Stimulated activated CD8-positive, alpha-beta memory T cell treated with anti-CD3 and anti-CD28 coated beads, Interleukin-12 subunit alpha, Interleukin-12 subunit beta, amount 100 ng/mL, for 24 hours (primary cell): ENCODE data around the gene ITPRIPL1.

Source experiments
- DNase-seq: peaks from one replicate; pipeline ENCODE4 v3.0.0-alpha.2; 2020; ENCODE audit errors: extremely low read depth

The ITPRIPL1 gene

DNA sequence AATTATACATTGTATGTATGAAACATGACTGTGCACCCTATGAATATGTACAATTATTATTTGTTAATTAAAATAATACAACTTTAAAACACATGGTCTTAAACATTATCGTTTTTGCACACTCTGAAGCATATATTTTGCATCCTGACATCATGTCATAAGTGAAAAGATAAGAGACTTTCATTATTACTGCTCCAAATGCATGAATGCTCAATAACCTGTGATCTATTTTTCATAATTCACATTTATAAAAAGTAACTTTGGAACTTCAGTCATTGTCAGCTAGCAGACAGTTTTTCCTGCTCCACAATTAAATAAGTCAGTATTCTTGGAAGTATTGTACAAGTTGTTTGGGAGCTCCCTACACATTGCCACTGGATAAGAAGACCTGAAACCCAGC lies 1.3 kb upstream of the ITPRIPL1 start:
- no peak for DNase-seq

DNA sequence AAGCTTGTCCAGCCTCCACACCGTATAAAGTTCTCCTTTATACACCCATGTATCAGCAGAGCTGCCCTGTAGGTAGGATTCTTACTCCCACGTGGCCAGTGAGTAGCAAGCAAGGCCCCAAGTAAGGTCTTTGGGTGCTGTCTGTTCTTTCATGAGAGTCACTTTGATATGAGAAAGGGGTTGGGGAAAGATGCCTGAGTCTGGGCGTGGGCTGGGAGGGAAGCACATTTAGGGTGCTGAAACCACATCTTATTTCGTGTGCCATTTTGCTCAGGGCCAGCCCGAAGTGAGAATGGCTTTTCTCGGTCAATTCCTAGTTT lies 436 bp upstream of the ITPRIPL1 start:
- no peak for DNase-seq

DNA sequence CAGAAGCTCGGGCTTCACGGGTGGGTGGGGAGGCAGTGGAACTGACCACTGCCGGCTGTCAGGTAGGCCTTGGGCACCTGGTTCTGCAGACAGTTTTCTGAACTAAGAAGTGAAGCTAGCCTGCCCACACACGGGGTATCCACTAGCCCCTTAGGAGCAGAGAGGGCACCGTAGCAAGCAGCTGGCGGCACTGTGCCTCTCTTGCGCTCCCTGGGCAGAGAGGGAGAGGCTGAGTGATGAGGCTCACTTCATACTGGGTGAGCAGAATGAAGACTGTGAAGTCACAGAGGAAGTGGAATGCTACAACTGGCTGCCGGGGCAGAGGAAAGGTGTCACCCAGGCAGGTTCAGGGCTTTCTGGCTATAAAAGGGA lies 753 bp downstream of the ITPRIPL1 start:
- DNase-seq: no peak

DNA sequence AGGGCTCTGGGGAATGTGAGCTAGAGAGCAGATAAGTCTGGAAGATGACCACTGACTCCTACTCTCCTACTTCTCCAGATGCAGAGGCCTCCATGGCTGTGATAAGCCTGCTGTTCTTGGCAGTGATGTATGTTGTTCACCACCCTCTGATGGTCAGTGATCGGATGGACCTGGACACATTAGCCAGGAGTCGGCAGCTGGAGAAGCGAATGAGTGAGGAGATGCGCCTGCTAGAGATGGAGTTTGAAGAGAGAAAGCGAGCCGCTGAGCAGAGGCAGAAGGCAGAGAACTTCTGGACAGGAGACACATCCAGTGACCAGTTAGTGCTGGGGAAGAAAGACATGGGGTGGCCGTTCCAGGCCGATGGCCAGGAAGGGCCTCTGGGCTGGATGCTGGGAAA lies 1.4 kb downstream of the ITPRIPL1 start:
- no peak for DNase-seq

DNA sequence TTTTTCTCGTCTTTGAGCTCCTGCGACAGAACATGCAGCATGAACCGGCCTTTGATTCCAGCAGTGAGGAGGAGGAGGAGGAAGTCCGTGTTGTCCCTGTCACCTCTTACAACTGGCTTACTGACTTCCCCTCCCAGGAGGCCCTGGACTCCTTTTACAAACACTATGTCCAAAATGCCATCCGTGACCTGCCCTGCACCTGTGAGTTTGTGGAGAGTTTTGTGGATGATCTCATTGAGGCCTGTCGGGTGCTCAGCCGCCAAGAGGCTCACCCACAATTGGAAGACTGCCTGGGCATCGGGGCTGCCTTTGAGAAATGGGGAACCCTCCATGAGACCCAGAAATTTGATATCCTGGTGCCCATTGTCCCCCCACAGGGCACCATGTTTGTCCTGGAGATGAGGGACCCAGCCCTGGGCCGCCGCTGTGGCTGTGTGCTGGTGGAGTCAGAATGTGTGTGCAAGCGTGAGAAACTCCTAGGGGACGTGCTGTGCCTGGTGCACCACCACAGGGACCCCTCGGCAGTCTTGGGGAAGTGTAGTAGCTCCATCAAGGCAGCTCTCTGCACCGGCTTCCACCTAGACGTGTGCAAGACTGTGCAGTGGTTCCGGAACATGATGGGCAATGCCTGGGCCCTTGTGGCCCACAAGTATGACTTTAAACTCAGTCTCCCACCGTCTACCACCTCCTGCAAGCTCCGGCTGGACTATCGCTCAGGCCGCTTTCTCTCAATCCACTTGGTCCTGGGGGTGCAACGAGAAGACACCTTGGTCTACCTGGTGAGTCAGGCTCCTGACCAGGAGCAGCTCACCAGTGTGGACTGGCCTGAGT lies 2.1 kb downstream of the ITPRIPL1 start:
- DNase-seq: no peak

DNA sequence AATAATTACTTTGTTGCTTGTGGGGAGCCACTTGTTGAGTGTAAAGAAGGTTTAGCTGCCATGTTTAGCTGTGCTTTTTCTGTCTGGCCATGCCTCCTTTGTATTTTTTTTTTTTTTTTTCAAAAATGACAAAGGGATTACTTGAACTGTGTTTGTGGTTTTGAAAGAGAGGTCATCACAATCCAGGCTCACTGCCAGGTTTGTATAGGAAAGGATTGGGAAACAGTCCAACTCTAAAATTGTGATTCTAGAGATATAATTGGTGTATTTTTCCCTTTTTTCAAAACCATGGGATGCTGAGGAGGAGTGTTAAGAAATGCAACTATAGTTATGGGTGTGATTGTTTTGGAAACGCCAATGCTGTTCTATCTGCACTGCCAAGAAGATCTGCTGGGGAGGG lies 4.3 kb downstream of the ITPRIPL1 start:
- DNase-seq: no peak

DNA sequence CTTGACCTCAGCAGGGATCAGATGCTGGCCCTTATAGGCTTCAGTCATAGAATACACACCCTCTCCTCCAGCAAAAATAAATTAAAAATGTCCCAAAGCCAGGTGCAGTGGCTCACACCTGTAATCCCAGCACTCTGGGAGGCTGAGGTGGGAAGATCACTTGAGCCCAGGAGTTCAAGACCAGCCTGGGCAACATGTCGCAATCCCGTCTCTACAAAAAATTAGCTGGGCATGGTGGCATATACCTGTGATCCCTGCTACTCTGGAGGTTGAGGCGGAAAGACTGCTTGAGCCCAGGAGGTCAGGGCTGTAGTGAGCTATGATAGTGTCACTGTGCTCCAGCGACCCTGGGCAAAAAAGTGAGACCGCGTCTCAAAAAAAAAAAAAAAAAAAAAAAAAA lies 4.8 kb downstream of the ITPRIPL1 start:
- no peak for DNase-seq

DNA sequence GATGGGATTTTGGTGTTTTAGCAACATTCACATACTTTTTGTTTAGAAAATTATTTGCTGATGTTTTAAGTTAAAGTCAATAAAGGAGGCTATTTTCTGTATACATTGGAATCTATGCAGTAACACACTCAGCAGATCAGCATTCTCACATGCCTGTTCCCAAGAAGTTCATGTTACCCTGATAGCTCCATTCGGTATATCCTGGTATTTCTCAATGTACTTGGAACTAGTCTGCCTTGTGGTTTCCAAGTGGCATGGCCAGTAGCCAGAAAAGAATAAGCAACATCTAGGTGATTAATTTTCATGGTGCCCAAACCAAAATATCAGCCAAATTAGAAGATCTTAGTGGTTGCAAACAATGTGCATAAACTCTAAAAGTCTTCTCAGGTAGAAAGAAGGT lies 5.3 kb downstream of the ITPRIPL1 start:
- no peak for DNase-seq

DNA sequence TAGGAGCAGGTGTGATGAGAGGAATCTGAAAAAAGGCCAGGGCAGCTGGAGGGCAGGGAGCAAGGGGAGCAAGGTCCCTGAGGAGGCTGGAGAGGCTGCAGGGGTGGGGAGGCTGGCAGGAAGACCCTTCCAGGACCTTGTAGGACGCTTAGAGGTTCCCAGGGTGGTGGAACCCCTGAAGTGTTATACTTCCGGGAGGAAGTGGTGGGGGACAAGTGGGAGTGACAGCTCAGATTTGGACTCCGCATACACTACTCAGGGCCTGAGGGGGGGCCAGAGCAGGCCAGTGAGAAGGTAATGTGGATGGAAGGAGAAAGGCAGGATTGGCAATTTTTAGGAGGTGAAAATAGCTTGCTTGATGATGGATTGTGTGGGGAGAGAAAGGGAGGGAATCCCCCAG lies 8.6 kb downstream of the ITPRIPL1 start:
- no peak for DNase-seq

DNA sequence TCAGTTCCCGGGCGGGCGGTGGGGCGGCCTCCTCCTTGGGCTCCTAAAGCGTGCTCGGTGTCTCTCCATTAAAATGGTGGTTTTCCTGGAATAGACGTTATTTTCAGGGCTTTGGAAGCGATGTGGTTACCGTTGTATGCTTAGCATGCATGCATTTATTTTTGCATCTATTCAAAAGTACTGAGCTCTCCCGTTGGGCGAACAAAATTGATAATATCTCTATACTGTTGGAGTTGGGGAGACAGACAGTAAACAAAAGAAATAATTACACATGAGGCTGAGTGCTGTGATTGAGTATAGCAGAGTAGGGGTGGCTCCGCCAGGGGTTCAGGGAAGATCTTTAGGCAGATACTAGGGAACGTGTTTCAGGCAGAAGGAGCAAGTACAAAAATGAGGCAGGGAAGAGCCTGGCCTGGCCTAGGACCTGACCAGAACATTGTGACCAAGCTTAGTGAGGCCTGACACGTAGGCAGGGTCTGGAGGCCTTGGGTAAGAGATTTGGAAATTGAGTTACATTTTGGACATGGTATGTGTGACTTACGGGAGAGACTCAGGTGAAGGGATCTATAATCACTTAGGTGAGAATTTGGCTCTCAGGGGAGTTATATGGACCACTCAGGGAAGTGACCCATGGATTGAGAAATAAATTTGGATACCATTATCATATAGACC lies 11.1 kb downstream of the ITPRIPL1 start:
- no peak for DNase-seq

DNA sequence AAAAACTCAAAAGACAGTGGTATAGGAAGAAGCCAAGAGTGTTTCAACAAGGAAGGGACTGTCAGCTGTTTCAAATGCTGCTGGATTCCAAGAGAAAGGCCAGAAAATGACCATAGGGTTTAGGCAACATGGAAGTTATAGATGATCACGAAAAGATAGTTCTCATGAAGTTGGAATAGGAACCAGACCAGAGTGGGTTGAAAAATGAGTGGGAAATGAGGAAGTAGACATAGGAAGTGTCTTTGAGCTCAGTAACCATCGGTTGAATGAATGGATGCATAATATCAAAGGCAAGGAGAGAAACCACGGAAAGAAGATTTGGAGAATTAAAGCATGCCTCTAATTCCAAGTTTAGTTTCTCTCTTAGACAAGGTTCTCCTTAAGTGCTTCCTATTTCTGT lies 11.8 kb downstream of the ITPRIPL1 start:
- no peak for DNase-seq

DNA sequence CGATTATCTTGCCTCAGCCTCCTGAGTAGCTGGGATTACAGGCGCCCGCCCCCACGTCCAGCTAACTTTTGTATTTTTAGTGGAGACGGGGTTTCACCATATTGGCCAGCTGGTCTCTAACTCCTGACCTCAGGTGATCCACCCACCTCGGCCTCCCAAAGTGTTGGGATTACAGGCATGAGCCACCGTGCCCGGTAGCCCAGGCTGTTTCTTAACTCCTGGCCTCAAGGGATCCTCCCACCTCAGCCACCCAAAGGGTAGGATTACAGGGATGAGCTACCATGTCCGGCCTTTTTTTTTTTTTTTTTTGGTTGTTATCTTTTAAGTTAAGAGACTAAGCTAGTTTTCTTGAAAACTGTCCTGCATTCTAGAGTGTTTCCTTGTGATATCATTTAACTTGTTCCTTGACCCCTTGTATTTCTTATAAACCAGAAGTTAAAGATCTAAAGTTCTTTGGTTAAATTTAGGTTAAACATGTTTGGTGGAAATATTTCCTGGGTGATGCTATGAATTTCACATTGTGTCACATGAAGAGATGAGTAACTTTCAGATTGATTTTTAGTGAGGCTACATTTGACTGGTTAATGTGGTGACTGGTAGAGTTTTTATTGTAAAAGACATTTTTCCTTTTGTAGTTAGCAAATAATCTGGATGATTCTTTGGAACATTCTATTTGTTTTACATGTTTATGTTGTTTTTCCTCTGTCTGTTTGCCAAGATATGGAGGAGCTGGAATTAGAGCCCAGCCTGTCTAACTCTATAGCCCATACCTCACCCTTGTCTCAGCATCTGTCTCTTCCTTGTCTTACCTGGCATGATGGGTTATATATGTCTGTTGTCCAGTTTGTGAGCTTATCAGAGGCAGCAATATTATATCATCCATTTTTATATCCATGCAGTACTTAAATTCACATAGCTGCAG lies 15.6 kb downstream of the ITPRIPL1 start:
- no peak for DNase-seq

DNA sequence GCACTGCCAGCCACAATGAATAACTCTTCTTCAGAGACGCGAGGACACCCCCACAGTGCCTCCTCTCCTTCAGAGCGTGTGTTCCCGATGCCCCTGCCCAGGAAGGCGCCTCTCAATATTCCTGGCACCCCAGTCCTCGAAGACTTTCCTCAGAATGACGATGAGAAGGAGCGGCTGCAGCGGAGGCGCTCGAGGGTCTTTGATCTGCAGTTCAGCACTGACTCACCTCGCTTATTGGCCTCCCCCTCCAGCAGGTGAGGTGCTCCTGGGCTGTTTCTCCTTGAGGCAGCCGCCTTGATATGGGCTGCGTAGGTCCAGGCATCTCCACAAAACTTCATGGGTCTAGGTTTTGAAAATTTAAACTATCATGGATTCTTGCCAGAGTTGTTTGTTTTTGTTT lies 16.5 kb downstream of the ITPRIPL1 start:
- no peak for DNase-seq

DNA sequence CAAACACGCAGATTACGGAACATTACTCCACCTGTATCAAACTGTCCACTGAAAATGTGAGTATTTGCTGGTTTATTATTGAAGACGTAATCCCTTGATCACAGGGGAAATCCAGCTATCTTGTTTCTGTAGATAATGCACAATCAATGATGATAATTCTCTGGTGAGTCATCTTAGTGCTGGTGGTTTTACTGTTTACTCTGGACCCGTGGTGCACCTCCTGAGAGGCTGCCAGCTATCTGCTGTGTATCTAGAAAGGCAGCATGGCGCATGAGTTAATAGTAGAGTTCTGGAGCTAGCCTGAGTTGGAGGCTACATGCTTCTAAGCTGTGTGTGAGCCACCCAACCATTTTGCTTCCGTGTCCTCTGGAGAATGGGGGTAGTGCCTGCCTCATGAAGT lies 17.0 kb downstream of the ITPRIPL1 start:
- no peak for DNase-seq

DNA sequence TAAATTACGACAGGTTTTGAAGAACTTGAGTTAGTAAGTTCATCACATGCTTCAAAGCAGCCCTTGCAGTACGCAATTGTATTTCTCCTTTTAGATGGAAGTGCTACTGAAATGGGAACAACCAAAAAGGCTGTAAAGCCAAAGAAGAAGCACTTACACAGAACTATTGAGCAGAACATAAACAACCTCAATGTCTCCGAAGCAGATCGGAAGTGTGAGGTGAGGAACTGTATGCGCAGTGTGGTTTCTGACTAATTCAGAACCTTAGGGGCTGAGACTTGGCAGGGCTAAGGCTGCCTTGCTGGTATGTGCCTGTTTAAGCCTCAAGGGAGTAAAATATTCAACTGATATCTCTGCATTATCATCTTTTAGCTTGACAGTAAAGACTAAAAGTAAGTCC lies 18.9 kb downstream of the ITPRIPL1 start:
- no peak for DNase-seq

DNA sequence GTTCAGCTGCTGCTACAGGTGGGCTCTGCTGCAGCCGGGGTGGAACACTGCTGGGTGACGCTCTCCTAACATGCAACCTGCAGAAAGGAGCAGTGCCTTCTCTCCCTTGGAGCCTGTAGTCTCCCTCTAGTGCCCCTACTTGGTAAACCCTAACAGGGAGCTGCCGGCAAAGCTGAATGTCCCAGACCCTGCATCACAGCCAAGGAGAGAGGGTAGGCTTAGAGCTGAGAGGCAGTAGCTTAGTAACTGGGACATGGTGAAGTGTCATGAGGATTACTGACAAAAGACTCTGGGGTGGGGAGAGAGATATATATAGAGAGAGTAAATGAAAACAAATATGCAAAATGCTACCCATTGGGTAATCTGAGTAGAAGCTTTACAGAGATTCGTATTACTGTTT lies 20.3 kb downstream of the ITPRIPL1 start:
- DNase-seq: no peak

DNA sequence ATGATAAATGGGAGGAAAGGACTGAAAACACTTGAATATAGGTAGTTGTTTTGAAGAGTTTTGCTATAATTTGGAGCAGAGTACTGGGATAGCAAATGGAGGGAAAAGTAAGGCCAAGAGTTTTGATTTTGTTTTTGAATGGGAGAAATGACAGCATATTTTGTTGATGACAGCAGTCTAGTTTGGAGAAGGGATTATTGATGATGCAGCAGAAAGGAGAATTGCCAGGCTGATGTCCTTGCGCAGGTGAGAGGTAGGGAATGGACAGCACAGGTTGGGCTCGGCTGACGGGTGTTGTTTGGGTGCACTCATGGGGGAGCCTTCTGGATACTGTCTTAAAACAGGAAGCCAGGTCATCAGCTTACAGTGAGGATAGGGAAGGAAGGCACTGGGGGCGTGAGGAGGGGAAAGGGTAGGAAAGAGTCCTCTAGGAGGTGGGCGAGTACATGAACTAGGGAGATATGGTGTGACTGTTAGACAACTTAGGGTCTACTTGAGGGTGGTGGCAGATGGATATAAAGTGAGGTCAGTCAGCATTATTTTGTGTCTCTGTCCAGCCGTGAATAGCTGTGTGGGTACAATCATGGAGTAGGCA lies 20.8 kb downstream of the ITPRIPL1 start:
- DNase-seq: no peak

DNA sequence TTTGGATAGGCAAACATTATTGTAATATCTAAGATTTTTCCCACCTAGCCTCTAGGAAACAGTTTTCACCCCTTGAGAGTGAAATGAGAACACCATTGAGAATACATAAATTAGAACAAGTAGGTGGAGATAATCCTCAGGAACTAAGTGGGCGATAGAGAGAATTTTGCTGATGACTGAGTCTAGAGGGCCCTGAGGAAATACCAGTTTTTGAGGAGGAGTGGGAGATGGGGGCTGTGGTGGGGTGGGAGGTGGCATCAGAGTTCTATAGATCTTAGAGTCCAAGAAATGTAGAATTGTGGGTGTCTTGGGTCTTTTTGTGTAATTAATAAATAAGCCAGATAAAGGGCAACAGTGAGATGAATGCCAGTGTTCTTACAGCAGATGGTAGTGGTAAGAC lies 22.3 kb downstream of the ITPRIPL1 start:
- no peak for DNase-seq

DNA sequence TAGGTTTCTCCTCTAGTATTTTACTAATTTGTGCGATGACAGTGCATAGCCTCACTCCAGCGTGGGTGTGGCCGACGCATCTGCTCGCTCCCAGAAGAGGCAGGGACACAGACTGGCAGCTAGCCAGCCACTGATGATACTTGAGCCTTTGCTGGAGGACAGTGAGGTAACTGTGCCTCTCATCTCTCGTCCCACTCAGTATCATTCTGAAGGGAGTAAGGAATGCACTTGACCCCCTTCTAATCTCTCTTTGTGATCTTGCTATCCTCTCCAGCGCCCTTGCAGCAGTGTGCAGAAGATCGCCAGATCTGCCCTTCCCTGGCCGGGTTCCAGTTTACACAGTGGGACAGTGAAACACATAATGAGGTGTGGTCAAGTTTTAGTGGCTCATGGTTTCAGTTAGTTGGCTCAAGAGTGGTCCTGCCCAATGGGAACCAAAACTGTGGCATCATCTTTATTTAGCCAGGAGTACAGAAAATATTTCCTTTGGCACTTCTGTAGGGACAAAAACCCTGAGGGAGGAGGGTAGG lies 28.0 kb downstream of the ITPRIPL1 start:
- no peak for DNase-seq

DNA sequence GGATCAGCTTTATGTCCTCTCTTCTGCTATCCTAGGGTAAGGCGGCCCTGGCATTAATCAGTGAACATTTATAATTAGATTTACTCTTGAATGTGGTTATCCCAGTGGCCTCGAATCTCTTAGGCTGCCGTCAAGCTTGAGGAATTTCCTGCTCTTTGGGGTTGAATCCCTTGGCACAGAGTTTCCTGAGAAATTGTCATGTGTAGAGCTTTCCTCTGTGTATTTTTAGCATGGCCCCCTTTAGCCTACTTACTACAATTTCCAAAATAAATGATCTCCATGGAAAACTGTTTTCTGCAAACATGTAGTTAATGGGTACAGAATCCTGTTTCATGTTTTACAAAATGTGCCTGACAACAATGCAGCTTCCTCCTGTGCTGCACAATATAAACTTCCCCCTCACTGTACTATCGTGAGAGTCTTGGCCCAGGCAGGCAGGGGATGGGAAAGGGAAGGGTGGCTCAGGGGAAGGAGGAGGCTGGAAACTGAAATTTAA lies 28.5 kb downstream of the ITPRIPL1 start:
- DNase-seq: no peak

DNA sequence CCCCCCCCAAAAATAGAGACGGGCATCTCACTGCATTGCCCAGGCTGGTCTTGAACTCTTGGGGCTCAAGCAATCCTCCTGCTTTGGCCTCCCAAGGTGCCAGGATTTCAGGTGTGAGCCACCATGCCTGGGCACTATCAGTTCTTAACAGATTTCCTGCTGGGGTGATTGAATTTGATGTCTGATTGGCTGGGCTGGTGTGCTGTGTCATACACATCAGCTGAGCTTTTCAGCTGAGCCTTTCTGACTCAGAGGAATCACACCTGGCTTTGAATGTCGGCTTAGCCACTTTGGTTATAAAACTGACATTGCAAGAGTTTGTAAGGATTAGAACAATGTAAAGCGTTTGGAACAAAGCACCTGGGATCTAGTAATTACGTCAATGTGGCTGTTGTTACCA lies 29.4 kb downstream of the ITPRIPL1 start:
- no peak for DNase-seq

DNA sequence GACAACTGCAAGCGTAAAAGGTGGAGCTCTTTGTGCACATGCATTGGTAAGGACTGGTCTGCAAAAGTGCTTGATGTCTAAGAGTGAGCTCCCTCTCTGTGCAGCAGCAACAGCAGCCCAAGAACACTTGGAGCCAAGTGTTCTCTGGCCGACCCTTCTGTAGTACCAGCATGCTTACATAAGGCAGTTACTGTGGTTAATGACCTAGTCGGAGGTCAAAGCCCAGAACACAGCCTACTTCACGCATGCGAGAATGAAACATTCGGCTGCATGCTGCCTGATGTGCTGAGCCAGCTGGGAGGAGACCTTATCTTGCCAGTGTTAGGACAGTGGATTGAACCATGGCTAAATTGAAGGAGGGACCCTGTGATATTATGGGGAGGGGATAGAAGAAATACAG lies 31.8 kb downstream of the ITPRIPL1 start:
- no peak for DNase-seq
